Epidermal melanocyte (primary cell): ENCODE measurements around the gene CHRFAM7A.
"Not testable (repeated sequence)": the region's sequence is repeated elsewhere in the genome, so short reads cannot be mapped to it uniquely, and the experiment has no call there.

Source experiments
- DNase-seq: peaks from one replicate; pipeline ENCODE4 v3.0.0; 2011; ENCODE audit warnings: low spot score; ENCODE audit not compliant: insufficient read length

CHRFAM7A gene

DNA sequence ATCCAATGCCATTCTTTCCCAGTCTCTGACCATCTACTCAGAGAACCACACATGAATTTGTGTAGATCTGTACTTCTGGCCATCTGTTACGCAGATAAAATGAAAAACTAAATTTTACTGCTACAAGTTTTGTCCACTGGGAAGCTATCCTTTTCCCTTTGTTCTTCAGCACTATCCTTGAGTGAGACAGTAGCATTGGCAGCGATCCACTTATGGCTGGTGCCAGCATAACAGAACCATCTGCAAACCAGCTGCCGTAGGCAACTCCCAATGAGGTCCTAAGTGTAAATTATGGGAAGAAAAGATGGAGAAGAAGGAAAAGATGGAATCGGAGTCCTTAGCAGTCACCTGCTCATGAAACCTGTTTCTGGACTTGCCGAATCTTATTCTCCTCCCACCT is 72.3 kb downstream of the CHRFAM7A start:
- not testable (repeated sequence) for DNase-seq

DNA sequence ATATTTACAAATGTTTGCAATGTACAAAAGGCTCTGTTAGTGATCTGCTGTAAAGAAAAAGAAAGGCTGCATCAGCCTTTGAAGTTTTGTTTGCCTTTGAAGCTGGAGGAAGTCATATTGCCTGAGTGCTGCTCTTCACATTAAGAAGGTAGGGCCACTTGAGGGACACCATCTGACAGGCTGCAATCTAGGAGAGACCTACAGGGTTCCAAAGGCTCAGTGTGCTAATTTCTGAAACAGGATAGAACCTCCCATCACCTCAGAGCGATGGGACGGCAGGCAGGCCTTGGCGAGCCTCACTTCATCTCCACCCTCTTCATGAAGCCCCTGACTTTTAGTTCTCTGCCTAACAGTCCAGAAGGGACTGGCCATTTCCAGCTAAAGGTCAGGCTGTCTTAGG is 77.6 kb downstream of the CHRFAM7A start:
- DNase-seq = not testable (repeated sequence)

DNA sequence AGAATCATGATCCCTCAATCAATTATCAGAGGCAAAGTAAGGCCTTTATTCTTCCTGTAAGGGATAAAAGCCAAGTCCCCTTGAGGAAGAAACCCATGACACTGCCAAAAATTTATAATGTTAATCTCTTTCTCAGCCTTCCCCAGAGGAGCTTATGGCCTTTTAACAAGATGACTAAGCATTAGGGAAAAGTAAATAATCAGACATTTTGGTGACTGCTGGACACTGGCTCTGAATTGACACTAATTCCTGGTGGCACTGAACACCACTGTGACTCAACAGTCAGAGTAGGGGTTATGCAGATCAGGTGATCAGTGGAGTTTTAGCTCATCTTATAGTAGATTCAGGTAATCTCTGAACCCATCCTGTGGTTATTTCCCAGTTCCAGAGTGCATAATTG is 82.8 kb downstream of the CHRFAM7A start:
- DNase-seq = not testable (repeated sequence)
